Hepatocyte (in vitro differentiated cells): ENCODE results near the gene FERMT2.

Experiments
- EZH2 ChIP-seq: fragments of 200-600 bp; sonication (generic); IDR thresholded peaks from 2 replicates; pipeline ENCODE4 v1.6.1; 2016; ENCODE audit warnings: antibody characterized with exemption, mild to moderate bottlenecking, borderline replicate concordance
- TF ChIP-seq, protein P1 (sequence below): fragments of 200-600 bp; sonication (generic); IDR thresholded peaks from 2 replicates; pipeline ENCODE4 v1.5.1; 2016; ENCODE audit warnings: antibody characterized with exemption, mild to moderate bottlenecking; ENCODE audit not compliant: poor library complexity

DNA sequence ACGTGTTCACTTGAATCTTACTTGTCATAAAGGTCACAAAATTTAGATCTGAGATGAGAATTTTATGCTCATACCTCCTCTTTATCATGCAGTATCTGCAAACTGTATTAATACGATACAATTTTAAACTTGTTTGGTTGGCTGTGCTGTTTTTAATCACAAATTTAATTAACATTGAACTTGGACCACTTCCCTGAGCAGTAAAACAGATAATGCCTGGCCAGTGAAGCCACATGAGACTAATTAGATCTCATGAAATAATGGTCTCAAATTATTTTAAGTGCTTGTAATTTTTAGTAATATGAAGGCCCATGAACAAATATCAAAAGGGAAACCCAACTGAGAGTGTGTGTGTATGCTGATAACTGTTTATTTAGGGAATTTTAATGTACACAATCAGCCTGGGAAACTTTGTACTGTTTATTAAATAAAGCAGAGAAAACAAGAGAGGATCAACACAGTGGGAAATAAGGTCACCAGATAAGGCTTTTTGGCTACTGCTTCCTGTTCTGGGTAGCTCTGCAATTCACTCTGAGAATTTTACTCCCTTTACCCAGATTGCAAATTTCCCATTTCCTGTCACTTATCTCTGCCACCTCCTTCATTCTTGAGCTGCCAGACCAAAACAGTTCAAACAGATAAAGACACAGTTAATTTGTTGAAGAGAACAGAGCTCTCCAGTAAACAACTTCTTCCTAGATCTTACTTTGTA, 97.9 kb downstream of the FERMT2 start:
- TF ChIP-seq, protein P1, sequence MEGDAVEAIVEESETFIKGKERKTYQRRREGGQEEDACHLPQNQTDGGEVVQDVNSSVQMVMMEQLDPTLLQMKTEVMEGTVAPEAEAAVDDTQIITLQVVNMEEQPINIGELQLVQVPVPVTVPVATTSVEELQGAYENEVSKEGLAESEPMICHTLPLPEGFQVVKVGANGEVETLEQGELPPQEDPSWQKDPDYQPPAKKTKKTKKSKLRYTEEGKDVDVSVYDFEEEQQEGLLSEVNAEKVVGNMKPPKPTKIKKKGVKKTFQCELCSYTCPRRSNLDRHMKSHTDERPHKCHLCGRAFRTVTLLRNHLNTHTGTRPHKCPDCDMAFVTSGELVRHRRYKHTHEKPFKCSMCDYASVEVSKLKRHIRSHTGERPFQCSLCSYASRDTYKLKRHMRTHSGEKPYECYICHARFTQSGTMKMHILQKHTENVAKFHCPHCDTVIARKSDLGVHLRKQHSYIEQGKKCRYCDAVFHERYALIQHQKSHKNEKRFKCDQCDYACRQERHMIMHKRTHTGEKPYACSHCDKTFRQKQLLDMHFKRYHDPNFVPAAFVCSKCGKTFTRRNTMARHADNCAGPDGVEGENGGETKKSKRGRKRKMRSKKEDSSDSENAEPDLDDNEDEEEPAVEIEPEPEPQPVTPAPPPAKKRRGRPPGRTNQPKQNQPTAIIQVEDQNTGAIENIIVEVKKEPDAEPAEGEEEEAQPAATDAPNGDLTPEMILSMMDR, result no peak
- no peak for TF ChIP-seq EZH2
